ENCODE data around the gene MNAT1.

DNA sequence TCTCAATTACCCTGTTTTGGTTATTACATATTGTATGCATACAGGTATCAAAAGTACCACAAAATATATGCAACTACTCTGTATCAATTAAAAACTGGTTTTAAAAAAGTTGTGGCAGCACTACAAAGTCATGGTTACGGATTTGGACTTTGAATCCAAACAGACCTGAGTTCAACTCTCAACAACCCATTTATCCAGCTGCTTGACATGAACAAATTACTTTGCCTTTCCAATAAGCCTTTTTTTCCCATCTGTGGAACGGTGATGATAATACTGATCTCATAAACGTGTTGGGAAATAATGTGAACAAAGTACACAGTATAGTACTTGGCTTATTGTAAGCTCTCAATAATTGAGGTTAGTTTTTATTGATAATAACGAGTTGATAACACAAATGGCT, 85.0 kb downstream of the MNAT1 start:
- TF ChIP-seq, protein P1, sequence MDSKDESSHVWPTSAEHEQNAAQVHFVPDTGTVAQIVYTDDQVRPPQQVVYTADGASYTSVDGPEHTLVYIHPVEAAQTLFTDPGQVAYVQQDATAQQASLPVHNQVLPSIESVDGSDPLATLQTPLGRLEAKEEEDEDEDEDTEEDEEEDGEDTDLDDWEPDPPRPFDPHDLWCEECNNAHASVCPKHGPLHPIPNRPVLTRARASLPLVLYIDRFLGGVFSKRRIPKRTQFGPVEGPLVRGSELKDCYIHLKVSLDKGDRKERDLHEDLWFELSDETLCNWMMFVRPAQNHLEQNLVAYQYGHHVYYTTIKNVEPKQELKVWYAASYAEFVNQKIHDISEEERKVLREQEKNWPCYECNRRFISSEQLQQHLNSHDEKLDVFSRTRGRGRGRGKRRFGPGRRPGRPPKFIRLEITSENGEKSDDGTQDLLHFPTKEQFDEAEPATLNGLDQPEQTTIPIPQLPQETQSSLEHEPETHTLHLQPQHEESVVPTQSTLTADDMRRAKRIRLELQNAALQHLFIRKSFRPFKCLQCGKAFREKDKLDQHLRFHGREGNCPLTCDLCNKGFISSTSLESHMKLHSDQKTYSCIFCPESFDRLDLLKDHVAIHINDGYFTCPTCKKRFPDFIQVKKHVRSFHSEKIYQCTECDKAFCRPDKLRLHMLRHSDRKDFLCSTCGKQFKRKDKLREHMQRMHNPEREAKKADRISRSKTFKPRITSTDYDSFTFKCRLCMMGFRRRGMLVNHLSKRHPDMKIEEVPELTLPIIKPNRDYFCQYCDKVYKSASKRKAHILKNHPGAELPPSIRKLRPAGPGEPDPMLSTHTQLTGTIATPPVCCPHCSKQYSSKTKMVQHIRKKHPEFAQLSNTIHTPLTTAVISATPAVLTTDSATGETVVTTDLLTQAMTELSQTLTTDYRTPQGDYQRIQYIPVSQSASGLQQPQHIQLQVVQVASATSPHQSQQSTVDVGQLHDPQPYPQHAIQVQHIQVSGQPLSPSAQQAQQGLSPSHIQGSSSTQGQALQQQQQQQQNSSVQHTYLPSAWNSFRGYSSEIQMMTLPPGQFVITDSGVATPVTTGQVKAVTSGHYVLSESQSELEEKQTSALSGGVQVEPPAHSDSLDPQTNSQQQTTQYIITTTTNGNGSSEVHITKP (tag by site-specific recombination; IDR thresholded peaks at IDR 0.05), result no peak
- TF ChIP-seq ZFHX2 (tag by site-specific recombination; conservative IDR thresholded peaks at IDR 0.05) (no peak), ZNF514 (tag by site-specific recombination; IDR thresholded peaks at IDR 0.05) (no peak), KLF7 (tag by site-specific recombination; IDR thresholded peaks at IDR 0.05; ENCODE audit: borderline replicate concordance) (no peak), ZNF560 (tag by site-specific recombination; IDR thresholded peaks at IDR 0.05; ENCODE audit: borderline replicate concordance) (no peak), ZFP3 (tag by site-specific recombination; IDR thresholded peaks at IDR 0.05; ENCODE audit: low read depth) (no peak), ZNF121 (tag by site-specific recombination; IDR thresholded peaks at IDR 0.05) (no peak), ZNF274 (IDR thresholded peaks at IDR 0.05; ENCODE audit: low read length) (no peak), ZNF274 (tag by site-specific recombination; IDR thresholded peaks at IDR 0.05; ENCODE audit: borderline replicate concordance) (no peak)
- TF ChIP-seq, protein P2, sequence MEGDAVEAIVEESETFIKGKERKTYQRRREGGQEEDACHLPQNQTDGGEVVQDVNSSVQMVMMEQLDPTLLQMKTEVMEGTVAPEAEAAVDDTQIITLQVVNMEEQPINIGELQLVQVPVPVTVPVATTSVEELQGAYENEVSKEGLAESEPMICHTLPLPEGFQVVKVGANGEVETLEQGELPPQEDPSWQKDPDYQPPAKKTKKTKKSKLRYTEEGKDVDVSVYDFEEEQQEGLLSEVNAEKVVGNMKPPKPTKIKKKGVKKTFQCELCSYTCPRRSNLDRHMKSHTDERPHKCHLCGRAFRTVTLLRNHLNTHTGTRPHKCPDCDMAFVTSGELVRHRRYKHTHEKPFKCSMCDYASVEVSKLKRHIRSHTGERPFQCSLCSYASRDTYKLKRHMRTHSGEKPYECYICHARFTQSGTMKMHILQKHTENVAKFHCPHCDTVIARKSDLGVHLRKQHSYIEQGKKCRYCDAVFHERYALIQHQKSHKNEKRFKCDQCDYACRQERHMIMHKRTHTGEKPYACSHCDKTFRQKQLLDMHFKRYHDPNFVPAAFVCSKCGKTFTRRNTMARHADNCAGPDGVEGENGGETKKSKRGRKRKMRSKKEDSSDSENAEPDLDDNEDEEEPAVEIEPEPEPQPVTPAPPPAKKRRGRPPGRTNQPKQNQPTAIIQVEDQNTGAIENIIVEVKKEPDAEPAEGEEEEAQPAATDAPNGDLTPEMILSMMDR (tag by site-specific recombination; IDR thresholded peaks at IDR 0.05), result no peak
- TF ChIP-seq, protein P3, sequence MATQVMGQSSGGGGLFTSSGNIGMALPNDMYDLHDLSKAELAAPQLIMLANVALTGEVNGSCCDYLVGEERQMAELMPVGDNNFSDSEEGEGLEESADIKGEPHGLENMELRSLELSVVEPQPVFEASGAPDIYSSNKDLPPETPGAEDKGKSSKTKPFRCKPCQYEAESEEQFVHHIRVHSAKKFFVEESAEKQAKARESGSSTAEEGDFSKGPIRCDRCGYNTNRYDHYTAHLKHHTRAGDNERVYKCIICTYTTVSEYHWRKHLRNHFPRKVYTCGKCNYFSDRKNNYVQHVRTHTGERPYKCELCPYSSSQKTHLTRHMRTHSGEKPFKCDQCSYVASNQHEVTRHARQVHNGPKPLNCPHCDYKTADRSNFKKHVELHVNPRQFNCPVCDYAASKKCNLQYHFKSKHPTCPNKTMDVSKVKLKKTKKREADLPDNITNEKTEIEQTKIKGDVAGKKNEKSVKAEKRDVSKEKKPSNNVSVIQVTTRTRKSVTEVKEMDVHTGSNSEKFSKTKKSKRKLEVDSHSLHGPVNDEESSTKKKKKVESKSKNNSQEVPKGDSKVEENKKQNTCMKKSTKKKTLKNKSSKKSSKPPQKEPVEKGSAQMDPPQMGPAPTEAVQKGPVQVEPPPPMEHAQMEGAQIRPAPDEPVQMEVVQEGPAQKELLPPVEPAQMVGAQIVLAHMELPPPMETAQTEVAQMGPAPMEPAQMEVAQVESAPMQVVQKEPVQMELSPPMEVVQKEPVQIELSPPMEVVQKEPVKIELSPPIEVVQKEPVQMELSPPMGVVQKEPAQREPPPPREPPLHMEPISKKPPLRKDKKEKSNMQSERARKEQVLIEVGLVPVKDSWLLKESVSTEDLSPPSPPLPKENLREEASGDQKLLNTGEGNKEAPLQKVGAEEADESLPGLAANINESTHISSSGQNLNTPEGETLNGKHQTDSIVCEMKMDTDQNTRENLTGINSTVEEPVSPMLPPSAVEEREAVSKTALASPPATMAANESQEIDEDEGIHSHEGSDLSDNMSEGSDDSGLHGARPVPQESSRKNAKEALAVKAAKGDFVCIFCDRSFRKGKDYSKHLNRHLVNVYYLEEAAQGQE (tag by site-specific recombination; IDR thresholded peaks at IDR 0.05), result no peak
- TF ChIP-seq, protein P4, sequence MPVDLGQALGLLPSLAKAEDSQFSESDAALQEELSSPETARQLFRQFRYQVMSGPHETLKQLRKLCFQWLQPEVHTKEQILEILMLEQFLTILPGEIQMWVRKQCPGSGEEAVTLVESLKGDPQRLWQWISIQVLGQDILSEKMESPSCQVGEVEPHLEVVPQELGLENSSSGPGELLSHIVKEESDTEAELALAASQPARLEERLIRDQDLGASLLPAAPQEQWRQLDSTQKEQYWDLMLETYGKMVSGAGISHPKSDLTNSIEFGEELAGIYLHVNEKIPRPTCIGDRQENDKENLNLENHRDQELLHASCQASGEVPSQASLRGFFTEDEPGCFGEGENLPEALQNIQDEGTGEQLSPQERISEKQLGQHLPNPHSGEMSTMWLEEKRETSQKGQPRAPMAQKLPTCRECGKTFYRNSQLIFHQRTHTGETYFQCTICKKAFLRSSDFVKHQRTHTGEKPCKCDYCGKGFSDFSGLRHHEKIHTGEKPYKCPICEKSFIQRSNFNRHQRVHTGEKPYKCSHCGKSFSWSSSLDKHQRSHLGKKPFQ (tag by site-specific recombination; IDR thresholded peaks at IDR 0.05), result no peak

Measured in HEK293 (cell line).